CD4-positive, alpha-beta T cell (primary cell): ENCODE results near the gene MSX2. TPM values are rescaled to one million over a fixed set of nuclear protein-coding genes. Genes with fewer than 3 reads are reported as not detected.

Experiments
- ATAC-seq: fragments of 200-7000 bp; cut with Tn5 transposase; one replicate; pipeline ENCODE4 v1.10.0; 2022; ENCODE audit warnings: mild to moderate bottlenecking; ENCODE audit not compliant: poor library complexity
- CTCF ChIA-PET: fragments of 350-600 bp; sonication (Branson Sonifier 250); formaldehyde crosslinking; loops from one replicate; lab custom pipeline; 2021; ENCODE audit warnings: antibody characterized with exemption, inconsistent platforms; lab: Charles Lee
- POLR2A ChIA-PET: fragments of 350-600 bp; sonication (Branson Sonifier 250); formaldehyde crosslinking; loops from one replicate; lab custom pipeline; 2021; ENCODE audit warnings: antibody characterized with exemption, inconsistent platforms; lab: Charles Lee
- DNase-seq, 14 experiments: peaks; one replicate each; pipeline ENCODE4 v3.0.0-alpha.2; 2013 to 2020; ENCODE audit warnings: mixed read lengths in 2 of 14
- H3K27ac ChIP-seq, 2 donors: one replicate each; pipeline versions ENCODE4 v1.5.1 to v1.7.0; 2013; ENCODE audit warnings: low read length in 2 of 2, low read depth in 1 of 2, mild to moderate bottlenecking in 1 of 2
- H3K27me3 ChIP-seq, 2 experiments: 1 replicate in 1 of 2; 2 replicates in 1 of 2; pipeline versions ENCODE4 v1.6.1 to v1.7.0; 2013; ENCODE audit warnings: low read length in 2 of 2, control low read depth in 1 of 2, mild to moderate bottlenecking in 1 of 2, moderate library complexity in 1 of 2; ENCODE audit not compliant: insufficient read depth in 2 of 2, control insufficient read depth in 1 of 2
- H3K36me3 ChIP-seq: one replicate; pipeline ENCODE4 v1.6.1; 2013; ENCODE audit warnings: low read length, control low read depth; ENCODE audit not compliant: insufficient read depth
- H3K4me1 ChIP-seq: one replicate; pipeline ENCODE4 v1.6.1; 2013; ENCODE audit warnings: low read length, control low read depth; ENCODE audit not compliant: insufficient read depth
- H3K4me3 ChIP-seq: one replicate; pipeline ENCODE4 v1.5.1; 2013; ENCODE audit warnings: mild to moderate bottlenecking, low read length, moderate library complexity
- H3K9me3 ChIP-seq, 2 experiments: 1 replicate in 1 of 2; 2 replicates in 1 of 2; pipeline versions ENCODE4 v1.6.1 to v1.7.0; 2013; ENCODE audit warnings: low read length in 2 of 2, mild to moderate bottlenecking in 2 of 2, control low read depth in 1 of 2, moderate library complexity in 1 of 2; ENCODE audit not compliant: control insufficient read depth in 1 of 2, insufficient read depth in 1 of 2
- H3K27ac Mint-ChIP-seq: one replicate; pipeline ENCODE4 v1.8.0; 2020; ENCODE audit warnings: mixed read lengths
- H3K27me3 Mint-ChIP-seq: one replicate; pipeline ENCODE4 v1.8.0; 2021; ENCODE audit warnings: mixed read lengths
- H3K36me3 Mint-ChIP-seq: one replicate; pipeline ENCODE4 v1.8.0; 2021; ENCODE audit warnings: low read depth, mixed read lengths
- H3K4me1 Mint-ChIP-seq: one replicate; pipeline ENCODE4 v1.8.0; 2021; ENCODE audit warnings: low read depth, mixed read lengths
- H3K4me3 Mint-ChIP-seq: one replicate; pipeline ENCODE4 v1.8.0; 2020; ENCODE audit warnings: mild to moderate bottlenecking, mixed read lengths
- H3K9me3 Mint-ChIP-seq: one replicate; pipeline ENCODE4 v1.8.0; 2020; ENCODE audit warnings: mixed read lengths
- CTCF ChIP-seq: fragments of 200-600 bp; IDR thresholded peaks from one replicate; pipeline ENCODE4 v1.8.0; 2022; ENCODE audit warnings: antibody characterized with exemption, mild to moderate bottlenecking
- intact Hi-C, 2 experiments: fragments of 100-400 bp; cut with DNase I in 1 of 2; cut with micrococcal nuclease in 1 of 2; formaldehyde crosslinking; loops; one replicate each; pipeline versions ENCODE4 v1.15.1 to v1.9.0; 2023 to 2025; cut with DNase I, micrococcal nuclease
- total RNA-seq, 174 experiments: library from RNA in 2 of 174; stranded (reverse) in 2 of 174; gene quantifications; one replicate each; pipeline ENCODE4 v1.2.3 and lab custom pipeline; 2021 to 2026

The MSX2 gene
- total RNA-seq, 2 experiments from 2014 or later: 0.30 to 0.31 TPM

GRCh38 chr5:174688441-174689354 lies 35.7 kb upstream of the MSX2 start:
- POLR2A ChIA-PET: no interaction called here
- Mint-ChIP-seq H3K4me1 (peaks cover 12% of the 10 kb centered on the region), H3K9me3 (no peaks in the 10 kb centered on the region), H3K27me3 (peaks cover 64% of the 10 kb centered on the region), H3K36me3 (no peaks in the 10 kb centered on the region), H3K27ac (no peak overlapping the region), H3K4me3 (no peak overlapping the region)
- TF ChIP-seq CTCF: no peak
- Histone ChIP-seq H3K4me3 (no peak overlapping the region), H3K27ac (no peak overlapping the region), H3K27me3 (peaks cover 30 to 51% of the 10 kb centered on the region in 2 experiments), H3K36me3 (no peaks in the 10 kb centered on the region), H3K4me1 (no peaks in the 10 kb centered on the region), H3K9me3 (peaks cover 0 to 4% of the 10 kb centered on the region in 2 experiments)
- intact Hi-C loops: no loop called here
- CTCF ChIA-PET: no interaction called here
- DNase-seq (no peak), ATAC-seq (no peak)

DNA sequence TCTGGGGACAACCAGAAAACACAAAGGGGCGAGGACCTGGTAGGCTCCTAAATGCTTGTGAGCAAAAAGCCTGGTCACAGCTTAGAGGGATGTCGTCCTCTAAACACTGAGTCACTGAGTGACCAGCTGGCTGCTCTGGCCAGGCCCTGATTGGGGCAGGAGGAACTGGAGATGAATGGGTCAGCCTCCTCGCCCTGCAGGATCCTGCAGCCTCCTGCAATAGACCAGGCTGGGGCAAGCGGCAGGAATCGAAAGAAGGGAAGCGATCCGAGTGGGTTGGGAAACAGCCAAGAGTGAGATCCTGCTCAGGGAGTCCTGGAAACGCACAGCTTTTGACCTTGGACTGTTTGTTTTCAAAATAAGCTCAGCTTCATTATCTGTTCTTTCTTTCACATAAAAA lies 34.1 kb upstream of the MSX2 start:
- peaks cover 42 to 63% of the 10 kb centered on the region in 2 experiments for H3K27me3 ChIP-seq
- ChIA-PET CTCF (no interaction called here), POLR2A (no interaction called here)
- H3K4me1 Mint-ChIP-seq: peaks cover 12% of the 10 kb centered on the region
- H3K4me3 ChIP-seq: no peak overlapping the region
- H3K4me1 ChIP-seq: no peaks in the 10 kb centered on the region
- H3K9me3 Mint-ChIP-seq: no peaks in the 10 kb centered on the region
- DNase-seq (no peak), ATAC-seq (no peak)
- H3K4me3 Mint-ChIP-seq: no peak overlapping the region
- H3K9me3 ChIP-seq: peaks cover 0 to 3% of the 10 kb centered on the region in 2 experiments
- H3K27ac ChIP-seq: no peak overlapping the region
- TF ChIP-seq CTCF: no peak
- intact Hi-C loops: no loop called here
- no peaks in the 10 kb centered on the region for H3K36me3 Mint-ChIP-seq
- no peaks in the 10 kb centered on the region for H3K36me3 ChIP-seq
- H3K27ac Mint-ChIP-seq: no peak overlapping the region
- peaks cover 76% of the 10 kb centered on the region for H3K27me3 Mint-ChIP-seq

DNA sequence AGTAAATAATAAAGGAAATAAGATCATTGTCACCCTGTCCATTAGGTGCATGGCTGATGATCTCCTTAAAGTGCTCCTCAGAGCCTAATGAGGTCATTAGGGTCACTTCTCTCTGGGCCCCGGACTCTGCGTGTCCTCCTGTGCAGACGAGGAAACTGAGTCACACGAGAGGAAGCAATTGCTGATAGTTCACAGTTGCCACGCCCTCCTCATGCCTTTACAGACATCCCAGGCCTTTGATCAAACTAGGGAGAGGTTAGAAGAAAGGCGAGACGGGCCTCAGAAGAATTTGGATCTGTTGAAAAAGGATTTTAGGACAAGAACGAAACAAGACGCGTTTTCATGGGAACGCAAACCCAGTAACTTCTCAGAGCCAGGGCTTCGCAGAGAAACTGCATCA lies 32.0 kb upstream of the MSX2 start:
- TF ChIP-seq CTCF: no peak
- H3K27me3 Mint-ChIP-seq: peaks cover 84% of the 10 kb centered on the region

More for the DNA sequence above, 32.0 kb upstream of the MSX2 start:
- Histone ChIP-seq H3K27me3 (peaks cover 42 to 61% of the 10 kb centered on the region in 2 experiments), H3K36me3 (no peaks in the 10 kb centered on the region), H3K4me1 (no peaks in the 10 kb centered on the region), H3K4me3 (no peak overlapping the region), H3K27ac (no peak overlapping the region), H3K9me3 (peaks cover 0 to 6% of the 10 kb centered on the region in 2 experiments)
- POLR2A ChIA-PET: no interaction called here
- ATAC-seq (no peak), DNase-seq (no peak)
- Mint-ChIP-seq H3K4me1 (peaks cover 12% of the 10 kb centered on the region), H3K36me3 (no peaks in the 10 kb centered on the region), H3K4me3 (no peak overlapping the region), H3K27ac (no peak overlapping the region), H3K9me3 (no peaks in the 10 kb centered on the region)
- intact Hi-C loops: no loop called here
- CTCF ChIA-PET: no interaction called here
